HEK293T (cell line): ENCODE data around the gene RORC.

Source experiments
- FOXK2 ChIP-seq: fragments of 450-650 bp; IDR thresholded peaks from 2 replicates; pipeline ENCODE4 v1.6.1; 2016; ENCODE audit warnings: mild to moderate bottlenecking
- FOXM1 ChIP-seq: fragments of 450-650 bp; IDR thresholded peaks from 2 replicates; pipeline ENCODE4 v1.6.1; 2017; ENCODE audit warnings: mild to moderate bottlenecking, borderline replicate concordance
- NFRKB ChIP-seq: fragments of 450-650 bp; IDR thresholded peaks from 2 replicates; pipeline ENCODE4 v1.6.1; 2016; ENCODE audit warnings: mild to moderate bottlenecking, moderate library complexity
- SP1 ChIP-seq: fragments of 450-650 bp; IDR thresholded peaks from 2 replicates; pipeline ENCODE4 v1.6.1; 2017
- TARDBP ChIP-seq: fragments of 450-650 bp; IDR thresholded peaks from 2 replicates; pipeline ENCODE4 v1.6.1; 2016
- ZNF384 ChIP-seq: fragments of 450-650 bp; IDR thresholded peaks from 2 replicates; pipeline ENCODE4 v1.6.1; 2016
- TF ChIP-seq, protein P1 (sequence below): fragments of 450-650 bp; IDR thresholded peaks from 2 replicates; pipeline ENCODE4 v1.6.1; 2016

- TF ChIP-seq FOXM1 (no peak), FOXK2 (no peak), ZNF384 (no peak), SP1 (no peak), NFRKB (no peak), TARDBP (no peak)
- TF ChIP-seq, protein P1, sequence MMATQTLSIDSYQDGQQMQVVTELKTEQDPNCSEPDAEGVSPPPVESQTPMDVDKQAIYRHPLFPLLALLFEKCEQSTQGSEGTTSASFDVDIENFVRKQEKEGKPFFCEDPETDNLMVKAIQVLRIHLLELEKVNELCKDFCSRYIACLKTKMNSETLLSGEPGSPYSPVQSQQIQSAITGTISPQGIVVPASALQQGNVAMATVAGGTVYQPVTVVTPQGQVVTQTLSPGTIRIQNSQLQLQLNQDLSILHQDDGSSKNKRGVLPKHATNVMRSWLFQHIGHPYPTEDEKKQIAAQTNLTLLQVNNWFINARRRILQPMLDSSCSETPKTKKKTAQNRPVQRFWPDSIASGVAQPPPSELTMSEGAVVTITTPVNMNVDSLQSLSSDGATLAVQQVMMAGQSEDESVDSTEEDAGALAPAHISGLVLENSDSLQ = no peak
These were observed 29.8 kb downstream of the RORC start for GRCh38 chr1:151801846-151802245.
